OCI-LY7 (cell line): Measurements from ENCODE around the gene CCDC70.

Experiments used
- EZH2phosphoT487 ChIP-seq: fragments of 200-600 bp; sonication (generic); IDR thresholded peaks from 2 replicates; pipeline ENCODE4 v1.6.1; 2018; ENCODE audit warnings: low read depth, borderline replicate concordance, mild to moderate bottlenecking, mixed run types, antibody characterized with exemption, low read length, moderate library complexity, mixed read lengths
- TF ChIP-seq, protein P1 (sequence below): fragments of 200-600 bp; sonication (generic); conservative IDR thresholded peaks from 2 replicates; pipeline ENCODE4 v1.5.1; 2014; ENCODE audit warnings: mild to moderate bottlenecking, antibody characterized with exemption, low read length, moderate library complexity, mixed read lengths

DNA sequence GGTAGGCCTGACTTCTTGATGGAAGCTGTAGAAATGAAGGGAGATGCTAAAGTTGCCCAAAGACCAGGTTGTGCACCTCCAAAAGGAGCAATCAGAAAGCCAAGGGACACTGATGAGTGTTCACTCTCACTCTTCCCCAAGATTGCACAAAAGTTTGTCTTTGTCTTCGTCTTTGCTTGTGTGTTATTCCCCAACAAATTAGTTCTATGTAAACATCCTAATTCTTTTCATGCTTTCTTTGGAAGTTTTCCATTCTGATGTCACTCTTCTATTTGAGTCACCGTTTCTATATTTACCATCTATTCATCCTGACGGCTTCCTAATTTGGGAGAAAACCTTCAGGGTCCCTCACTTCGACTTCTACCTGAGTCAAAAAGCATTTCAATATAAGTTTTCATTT is 13.1 kb upstream of the CCDC70 start:
- TF ChIP-seq, protein P1, sequence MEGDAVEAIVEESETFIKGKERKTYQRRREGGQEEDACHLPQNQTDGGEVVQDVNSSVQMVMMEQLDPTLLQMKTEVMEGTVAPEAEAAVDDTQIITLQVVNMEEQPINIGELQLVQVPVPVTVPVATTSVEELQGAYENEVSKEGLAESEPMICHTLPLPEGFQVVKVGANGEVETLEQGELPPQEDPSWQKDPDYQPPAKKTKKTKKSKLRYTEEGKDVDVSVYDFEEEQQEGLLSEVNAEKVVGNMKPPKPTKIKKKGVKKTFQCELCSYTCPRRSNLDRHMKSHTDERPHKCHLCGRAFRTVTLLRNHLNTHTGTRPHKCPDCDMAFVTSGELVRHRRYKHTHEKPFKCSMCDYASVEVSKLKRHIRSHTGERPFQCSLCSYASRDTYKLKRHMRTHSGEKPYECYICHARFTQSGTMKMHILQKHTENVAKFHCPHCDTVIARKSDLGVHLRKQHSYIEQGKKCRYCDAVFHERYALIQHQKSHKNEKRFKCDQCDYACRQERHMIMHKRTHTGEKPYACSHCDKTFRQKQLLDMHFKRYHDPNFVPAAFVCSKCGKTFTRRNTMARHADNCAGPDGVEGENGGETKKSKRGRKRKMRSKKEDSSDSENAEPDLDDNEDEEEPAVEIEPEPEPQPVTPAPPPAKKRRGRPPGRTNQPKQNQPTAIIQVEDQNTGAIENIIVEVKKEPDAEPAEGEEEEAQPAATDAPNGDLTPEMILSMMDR, result no peak
- TF ChIP-seq EZH2phosphoT487, result no peak
